Gastrocnemius medialis (tissue), 4 donors: Measurements from ENCODE around the gene MERTK. TPM values are rescaled to one million over a fixed set of nuclear protein-coding genes. Genes with fewer than 3 reads are reported as not detected.
"Not testable (repeated sequence)": the region's sequence is repeated elsewhere in the genome, so short reads cannot be mapped to it uniquely, and the experiment has no call there.

ENCODE experiments used
- ATAC-seq, 2 donors: fragments of 150-250 bp; one replicate each; pipeline ENCODE4 v1.9.1; 2016
- DNase-seq, 2 donors: peaks; one replicate each; pipeline ENCODE4 v3.0.0-alpha.2; 2019
- H3K27ac ChIP-seq, 4 donors: fragments of 200-600 bp; sonication (generic); 1 replicate in 1 of 4; 2 replicates in 3 of 4; pipeline ENCODE4 v1.5.1; 2016 to 2018; ENCODE audit warnings: mild to moderate bottlenecking in 2 of 4, moderate library complexity in 1 of 4
- H3K27me3 ChIP-seq, 3 donors: fragments of 200-600 bp; sonication (generic) in 2 of 3; 1 replicate in 1 of 3; 2 replicates in 2 of 3; pipeline versions ENCODE4 v1.5.1 to v1.6.0; 2016 to 2019; ENCODE audit warnings: mild to moderate bottlenecking in 1 of 3, moderate library complexity in 1 of 3
- H3K36me3 ChIP-seq, 2 donors: fragments of 200-600 bp; sonication (generic) in 1 of 2; one replicate each; pipeline ENCODE4 v1.5.1; 2017 to 2018
- H3K4me1 ChIP-seq, 2 donors: fragments of 200-600 bp; sonication (generic) in 1 of 2; one replicate each; pipeline ENCODE4 v1.5.1; 2016 to 2017; ENCODE audit warnings: mild to moderate bottlenecking in 2 of 2
- H3K4me3 ChIP-seq, 4 donors: fragments of 200-600 bp; sonication (generic) in 3 of 4; 1 replicate in 1 of 4; 2 replicates in 3 of 4; pipeline ENCODE4 v1.5.1; 2016 to 2019; ENCODE audit warnings: mild to moderate bottlenecking in 2 of 4
- H3K9me3 ChIP-seq, 3 donors: fragments of 200-600 bp; sonication (generic) in 2 of 3; 1 replicate in 1 of 3; 2 replicates in 2 of 3; pipeline ENCODE4 v1.5.1; 2016 to 2019
- POLR2A ChIP-seq, 2 donors: fragments of 450-650 bp; IDR thresholded peaks; one replicate each; pipeline ENCODE4 v1.6.1; 2017; ENCODE audit warnings: antibody characterized with exemption in 2 of 2, mild to moderate bottlenecking in 2 of 2, moderate library complexity in 2 of 2
- in situ Hi-C, 4 donors: fragments of 200-750 bp; cut with MboI; loops; one replicate each; pipeline versions ENCODE4 v1.15.0 to v1.8.0; 2017; ENCODE audit warnings: low sequenced_read_pairs in 4 of 4
- intact Hi-C: fragments of 100-400 bp; cut with DNase I; formaldehyde crosslinking; loops from one replicate; pipeline ENCODE4 v1.15.1; 2023; ENCODE audit warnings: low total_unique reads
- total RNA-seq, 4 donors: library from RNA; depleted of rRNA; stranded (reverse); fragments of >200 nt; gene quantifications; one replicate each; pipeline versions ENCODE4 v1.1.0 to v1.2.3, GENCODE V29; 2016
- TF ChIP-seq, protein P1 (sequence below), 5 experiments: fragments of 450-650 bp in 3 of 5; fragments of 200-600 bp in 2 of 5; sonication (generic) in 2 of 5; IDR thresholded peaks in 4 of 5; conservative IDR thresholded peaks in 1 of 5; 1 replicate in 4 of 5; 2 replicates in 1 of 5; pipeline ENCODE4 v1.5.1; 2016 to 2019; ENCODE audit warnings: antibody characterized with exemption in 5 of 5, mild to moderate bottlenecking in 3 of 5, moderate library complexity in 3 of 5

MERTK gene
- total RNA-seq, 4 donors from 2014 or later, result 2.4 to 5.7 (median 3.7) TPM

DNA sequence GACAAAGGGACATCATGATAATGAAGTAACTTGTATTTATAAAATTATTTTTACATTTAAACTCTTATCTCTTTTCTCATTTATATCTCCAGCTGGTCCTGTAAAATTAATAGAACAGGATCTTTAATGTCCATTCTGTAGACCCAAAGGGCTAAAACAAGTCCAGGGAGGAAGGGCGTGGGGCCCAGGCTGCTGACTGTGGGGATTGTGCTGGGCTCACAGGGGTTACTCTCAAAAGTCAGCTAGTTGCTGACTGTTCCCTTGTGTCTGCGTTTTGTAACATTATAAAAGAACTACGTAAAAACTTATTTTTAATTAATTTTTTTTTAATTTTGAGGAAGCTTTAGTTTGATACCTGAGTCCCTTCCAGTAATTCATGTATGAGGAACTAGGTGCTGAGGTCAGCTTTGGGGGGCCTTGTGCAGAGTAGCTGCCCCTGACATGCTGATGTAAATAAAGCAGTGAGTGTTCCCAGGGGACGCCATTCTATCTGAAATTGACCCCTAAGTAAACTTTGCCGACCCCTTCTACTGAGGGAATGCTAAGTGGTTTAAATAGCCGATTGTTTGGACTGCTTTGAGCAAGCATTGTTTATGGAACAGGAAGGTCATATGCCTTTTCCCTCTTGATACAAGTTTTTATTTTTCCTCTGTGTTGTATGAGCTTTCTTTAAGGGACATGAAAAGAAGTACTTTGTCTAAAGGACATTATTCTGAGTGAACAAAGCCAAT lies 56.4 kb downstream of the MERTK start:
- Histone ChIP-seq H3K4me3 (no peak overlapping the region), H3K36me3 (no peaks in the 10 kb centered on the region), H3K27ac (peak overlapping the region in 1 of 4 donors; percentile 3), H3K27me3 (no peaks in the 10 kb centered on the region), H3K9me3 (no peaks in the 10 kb centered on the region), H3K4me1 (peaks cover 3 to 24% of the 10 kb centered on the region in 2 donors)
- TF ChIP-seq, protein P1, sequence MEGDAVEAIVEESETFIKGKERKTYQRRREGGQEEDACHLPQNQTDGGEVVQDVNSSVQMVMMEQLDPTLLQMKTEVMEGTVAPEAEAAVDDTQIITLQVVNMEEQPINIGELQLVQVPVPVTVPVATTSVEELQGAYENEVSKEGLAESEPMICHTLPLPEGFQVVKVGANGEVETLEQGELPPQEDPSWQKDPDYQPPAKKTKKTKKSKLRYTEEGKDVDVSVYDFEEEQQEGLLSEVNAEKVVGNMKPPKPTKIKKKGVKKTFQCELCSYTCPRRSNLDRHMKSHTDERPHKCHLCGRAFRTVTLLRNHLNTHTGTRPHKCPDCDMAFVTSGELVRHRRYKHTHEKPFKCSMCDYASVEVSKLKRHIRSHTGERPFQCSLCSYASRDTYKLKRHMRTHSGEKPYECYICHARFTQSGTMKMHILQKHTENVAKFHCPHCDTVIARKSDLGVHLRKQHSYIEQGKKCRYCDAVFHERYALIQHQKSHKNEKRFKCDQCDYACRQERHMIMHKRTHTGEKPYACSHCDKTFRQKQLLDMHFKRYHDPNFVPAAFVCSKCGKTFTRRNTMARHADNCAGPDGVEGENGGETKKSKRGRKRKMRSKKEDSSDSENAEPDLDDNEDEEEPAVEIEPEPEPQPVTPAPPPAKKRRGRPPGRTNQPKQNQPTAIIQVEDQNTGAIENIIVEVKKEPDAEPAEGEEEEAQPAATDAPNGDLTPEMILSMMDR (IDR thresholded peaks at IDR 0.05 in 4 of 5, conservative IDR thresholded peaks at IDR 0.05 in 1 of 5), result no peak
- TF ChIP-seq POLR2A (IDR thresholded peaks at IDR 0.05), result no peak
- in situ Hi-C loops (no loop called here), intact Hi-C loops (no loop called here)
- ATAC-seq (no peak), DNase-seq (peak in 1 of 2 donors; percentile 32)

DNA sequence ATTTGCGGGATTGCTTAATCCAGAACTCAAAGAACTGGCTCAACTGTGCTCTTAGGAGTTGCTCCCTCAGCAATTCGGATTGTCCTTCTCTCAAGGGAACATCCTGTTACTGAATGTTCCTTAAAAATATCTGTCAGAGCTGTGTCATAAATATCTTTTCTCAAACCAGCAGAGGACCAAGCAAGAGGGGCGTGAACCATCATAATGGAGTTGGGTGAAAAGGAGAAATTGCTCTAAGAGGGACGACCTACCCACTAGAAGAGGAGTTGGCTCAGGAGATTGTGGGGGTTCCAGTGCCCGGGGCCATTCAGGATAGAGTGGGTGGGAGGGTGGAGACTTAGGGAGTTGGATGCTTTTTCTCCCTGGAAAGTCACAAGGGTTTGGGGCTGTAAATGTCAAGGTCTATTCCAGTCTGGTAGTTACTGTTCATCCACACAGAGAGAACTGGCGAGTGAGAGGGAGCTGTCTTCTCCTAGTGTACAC lies 59.5 kb downstream of the MERTK start:
- no peak overlapping the region for H3K4me3 ChIP-seq
- H3K9me3 ChIP-seq, result no peaks in the 10 kb centered on the region
- H3K4me1 ChIP-seq, result peaks cover 3 to 24% of the 10 kb centered on the region in 2 donors
- no peaks in the 10 kb centered on the region for H3K27me3 ChIP-seq
- DNase-seq, result peak; percentile 22 to 31
- H3K36me3 ChIP-seq, result no peaks in the 10 kb centered on the region
- H3K27ac ChIP-seq, result peak overlapping the region; percentile 59 to 77 (median 66)
- intact Hi-C loops (no loop called here), in situ Hi-C loops (no loop called here)
- peak in 1 of 2 donors; percentile 27 for TF ChIP-seq POLR2A (IDR thresholded peaks at IDR 0.05)
- TF ChIP-seq, protein P1 (IDR thresholded peaks at IDR 0.05 in 4 of 5, conservative IDR thresholded peaks at IDR 0.05 in 1 of 5), result no peak
- ATAC-seq, result peak; percentile 87 to 91

DNA sequence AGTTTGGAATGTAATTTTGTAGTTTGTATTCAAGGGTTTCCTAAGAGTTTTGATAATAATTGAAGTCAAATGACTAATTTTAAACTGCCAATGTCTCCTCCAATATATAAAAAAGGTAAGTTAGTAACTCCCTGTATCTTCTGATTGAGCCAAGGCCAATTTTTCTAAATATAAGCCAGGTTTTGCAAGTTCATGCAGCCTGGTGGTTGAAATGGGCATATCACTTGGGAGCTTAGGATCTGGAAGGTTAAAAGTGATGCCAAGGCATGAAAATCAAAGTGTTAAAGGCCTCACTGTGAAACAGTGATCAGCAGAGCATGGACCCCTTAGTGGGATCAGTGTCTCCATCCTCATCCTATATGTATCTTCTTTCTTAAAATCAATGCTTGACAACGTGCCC lies 60.5 kb downstream of the MERTK start:
- no peaks in the 10 kb centered on the region for H3K9me3 ChIP-seq
- no peak for ATAC-seq
- intact Hi-C loops (no loop called here), in situ Hi-C loops (no loop called here)
- TF ChIP-seq, protein P1 (IDR thresholded peaks at IDR 0.05 in 4 of 5, conservative IDR thresholded peaks at IDR 0.05 in 1 of 5), result no peak
- TF ChIP-seq POLR2A (IDR thresholded peaks at IDR 0.05), result no peak
- H3K36me3 ChIP-seq, result no peaks in the 10 kb centered on the region
- no peak for DNase-seq
- peaks cover 3 to 24% of the 10 kb centered on the region in 2 donors for H3K4me1 ChIP-seq
- peak overlapping the region; percentile 59 to 77 (median 66) for H3K27ac ChIP-seq
- no peaks in the 10 kb centered on the region for H3K27me3 ChIP-seq
- no peak overlapping the region for H3K4me3 ChIP-seq

DNA sequence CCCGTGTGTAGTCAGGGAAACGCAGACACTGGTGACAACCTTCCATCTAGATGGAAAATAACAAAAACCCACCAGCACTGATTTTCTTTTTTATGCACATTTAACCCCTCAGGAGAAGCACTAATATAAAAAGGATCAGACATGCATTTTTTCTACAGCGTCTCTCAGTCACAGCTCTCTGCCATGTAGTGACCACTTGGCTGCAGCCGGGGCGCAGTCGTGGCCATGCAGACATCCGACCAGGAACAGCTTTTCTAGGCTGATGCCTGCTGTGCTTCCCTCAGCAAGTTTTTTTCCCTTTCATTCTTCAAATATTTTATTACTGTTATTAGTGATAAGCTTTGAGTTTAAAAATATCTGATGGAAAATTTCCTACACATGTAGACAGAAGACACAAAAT lies 63.3 kb downstream of the MERTK start:
- Histone ChIP-seq H3K9me3 (no peaks in the 10 kb centered on the region), H3K4me3 (no peak overlapping the region), H3K4me1 (peaks cover 3 to 30% of the 10 kb centered on the region in 2 donors), H3K27ac (no peak overlapping the region), H3K36me3 (no peaks in the 10 kb centered on the region), H3K27me3 (no peaks in the 10 kb centered on the region)
- no peak for DNase-seq
- in situ Hi-C loops (no loop called here), intact Hi-C loops (no loop called here)
- TF ChIP-seq, protein P1 (IDR thresholded peaks at IDR 0.05 in 4 of 5, conservative IDR thresholded peaks at IDR 0.05 in 1 of 5), result no peak
- TF ChIP-seq POLR2A (IDR thresholded peaks at IDR 0.05), result no peak
- no peak for ATAC-seq

DNA sequence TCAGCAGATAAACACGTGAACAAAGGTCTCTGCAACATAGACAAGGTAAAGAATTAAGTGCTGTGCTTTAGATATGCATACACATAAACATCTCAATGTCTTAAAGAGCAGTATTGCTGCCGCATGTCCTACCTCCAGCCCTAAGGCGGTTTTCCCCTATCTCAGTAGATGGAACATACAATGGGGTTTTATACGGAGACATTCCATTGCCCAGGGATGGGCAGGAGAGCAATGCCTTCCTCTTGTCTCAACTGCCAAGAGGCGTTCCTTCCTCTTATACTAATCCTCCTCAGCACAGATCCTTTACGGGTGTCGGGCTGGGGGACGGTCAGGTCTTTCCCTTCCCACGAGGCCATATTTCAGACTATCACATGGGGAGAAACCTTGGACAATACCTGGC lies 64.7 kb downstream of the MERTK start:
- in situ Hi-C loops, intact Hi-C loops: not testable (repeated sequence)

DNA sequence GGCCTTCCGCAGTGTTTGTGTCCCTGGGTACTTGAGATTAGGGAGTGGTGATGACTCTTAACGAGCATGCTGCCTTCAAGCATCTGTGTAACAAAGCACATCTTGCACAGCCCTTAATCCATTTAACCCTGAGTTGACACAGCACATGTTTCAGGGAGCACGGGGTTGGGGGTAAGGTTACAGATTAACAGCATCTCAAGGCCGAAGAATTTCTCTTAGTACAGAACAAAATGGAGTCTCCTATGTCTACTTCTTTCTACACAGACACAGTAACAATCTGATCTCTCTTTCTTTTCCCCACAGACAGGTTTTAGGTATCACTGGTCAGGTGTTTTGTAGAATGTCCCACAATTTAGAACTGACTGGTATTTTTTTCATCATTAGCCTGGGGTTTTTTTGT lies 65.1 kb downstream of the MERTK start:
- H3K27me3 ChIP-seq, intact Hi-C loops, H3K27ac ChIP-seq, ATAC-seq, H3K36me3 ChIP-seq, H3K9me3 ChIP-seq, DNase-seq, H3K4me3 ChIP-seq, in situ Hi-C loops: not testable (repeated sequence)
- H3K4me1 ChIP-seq, result peaks cover 3 to 14% of the 10 kb centered on the region in 2 donors

More for the DNA sequence above, 64.7 kb downstream of the MERTK start:
- not testable (repeated sequence) for H3K9me3 ChIP-seq, DNase-seq, H3K4me3 ChIP-seq, H3K27me3 ChIP-seq, H3K27ac ChIP-seq, H3K36me3 ChIP-seq, ATAC-seq
- peaks cover 3 to 18% of the 10 kb centered on the region in 2 donors for H3K4me1 ChIP-seq
